ENCODE data around the gene SLC16A12.
A peak's percentile ranks its signal among the peaks of the same experiment; 100 is the strongest.

SLC16A12 gene

GRCh38 chr10:89535171-89536012, at the start of gene SLC16A12:
SLC16A12 (minus strand) TSS chr10:89535594; CDS start chr10:89462578, 73,016 bp downstream.
- no peak for DNase-seq (ENCODE audit: low read depth in 2 of 2)

- DNase-seq (ENCODE audit: low read depth in 2 of 2): no peak
These were observed 46.6 kb upstream of the SLC16A12 start for GRCh38 chr10:89582022-89582421.

- DNase-seq (ENCODE audit: low read depth in 2 of 2): no peak
These were observed 44.8 kb upstream of the SLC16A12 start for GRCh38 chr10:89580243-89580642.

GRCh38 chr10:89576696-89577095, 41.3 kb upstream of the SLC16A12 start:
- no peak for DNase-seq (ENCODE audit: low read depth in 2 of 2)

- no peak for DNase-seq (ENCODE audit: low read depth in 2 of 2)
These were observed 40.6 kb upstream of the SLC16A12 start for GRCh38 chr10:89576022-89576421.

GRCh38 chr10:89575031-89575430, 39.6 kb upstream of the SLC16A12 start:
- DNase-seq (ENCODE audit: low read depth in 2 of 2): peak in 1 of 2 experiments; percentile 5

- no peak for DNase-seq (ENCODE audit: low read depth in 2 of 2)
These were observed 39.0 kb upstream of the SLC16A12 start for GRCh38 chr10:89574368-89574767.

- peak in 1 of 2 experiments; percentile 9 for DNase-seq (ENCODE audit: low read depth in 2 of 2)
These were observed 32.3 kb upstream of the SLC16A12 start for GRCh38 chr10:89567576-89568245.

GRCh38 chr10:89566992-89567391, 31.6 kb upstream of the SLC16A12 start:
- DNase-seq (ENCODE audit: low read depth in 2 of 2): no peak

- DNase-seq (ENCODE audit: low read depth in 2 of 2): no peak
These were observed 30.9 kb upstream of the SLC16A12 start for GRCh38 chr10:89566095-89566950.

- no peak for DNase-seq (ENCODE audit: low read depth in 2 of 2)
These were observed 29.8 kb upstream of the SLC16A12 start for GRCh38 chr10:89565180-89565579.

- peak in 1 of 2 experiments; percentile 28 for DNase-seq (ENCODE audit: low read depth in 2 of 2)
These were observed 28.6 kb upstream of the SLC16A12 start for GRCh38 chr10:89563861-89564478.

- DNase-seq (ENCODE audit: low read depth in 2 of 2): no peak
These were observed 27.9 kb upstream of the SLC16A12 start for GRCh38 chr10:89563311-89563710.

- no peak for DNase-seq (ENCODE audit: low read depth in 2 of 2)
These were observed 21.2 kb upstream of the SLC16A12 start for GRCh38 chr10:89556600-89556999.

GRCh38 chr10:89555688-89556445, 20.5 kb upstream of the SLC16A12 start:
- no peak for DNase-seq (ENCODE audit: low read depth in 2 of 2)

- DNase-seq (ENCODE audit: low read depth in 2 of 2): no peak
These were observed 19.0 kb upstream of the SLC16A12 start for GRCh38 chr10:89554433-89554832.

- peak; percentile 90 to 91 for DNase-seq (ENCODE audit: low read depth in 2 of 2)
These were observed 17.8 kb upstream of the SLC16A12 start for GRCh38 chr10:89553064-89553734.

GRCh38 chr10:89552213-89552612, 16.8 kb upstream of the SLC16A12 start:
- no peak for DNase-seq (ENCODE audit: low read depth in 2 of 2)

- no peak for DNase-seq (ENCODE audit: low read depth in 2 of 2)
These were observed 15.1 kb upstream of the SLC16A12 start for GRCh38 chr10:89550509-89550908.

- no peak for DNase-seq (ENCODE audit: low read depth in 2 of 2)
These were observed 14.1 kb upstream of the SLC16A12 start for GRCh38 chr10:89549510-89549909.

Measured in fibroblast of skin of left quadriceps (primary cell).